Measurements from ENCODE around the gene MORC1.
"Not testable (repeated sequence)": the region's sequence is repeated elsewhere in the genome, so short reads cannot be mapped to it uniquely, and the experiment has no call there.

The MORC1 gene

GRCh38 chr3:109098079-109098644, 19.8 kb downstream of the MORC1 start:
- DNase-seq (ENCODE audit: low spot score), result no peak

GRCh38 chr3:109095166-109095565, 22.8 kb downstream of the MORC1 start:
- DNase-seq (ENCODE audit: low spot score), result no peak

GRCh38 chr3:109093561-109093960, 24.4 kb downstream of the MORC1 start:
- no peak for DNase-seq (ENCODE audit: low spot score)

- DNase-seq (ENCODE audit: low spot score), result no peak
These were observed 26.1 kb downstream of the MORC1 start for GRCh38 chr3:109091846-109092245.

GRCh38 chr3:109089265-109089664, 28.7 kb downstream of the MORC1 start:
- DNase-seq (ENCODE audit: low spot score), result no peak

GRCh38 chr3:109081746-109082510, 36.0 kb downstream of the MORC1 start:
- peak; percentile 57 for DNase-seq (ENCODE audit: low spot score)

GRCh38 chr3:109080090-109080489, 37.8 kb downstream of the MORC1 start:
- not testable (repeated sequence) for DNase-seq (ENCODE audit: low spot score)

- DNase-seq (ENCODE audit: low spot score), result no peak
These were observed 44.8 kb downstream of the MORC1 start for GRCh38 chr3:109073116-109073515.

- DNase-seq (ENCODE audit: low spot score), result no peak
These were observed 45.7 kb downstream of the MORC1 start for GRCh38 chr3:109072194-109072593.

GRCh38 chr3:109071350-109072142, 46.4 kb downstream of the MORC1 start:
- no peak for DNase-seq (ENCODE audit: low spot score)

GRCh38 chr3:109070211-109070610, 47.7 kb downstream of the MORC1 start:
- no peak for DNase-seq (ENCODE audit: low spot score)

GRCh38 chr3:109066864-109067263, 51.1 kb downstream of the MORC1 start:
- no peak for DNase-seq (ENCODE audit: low spot score)

- DNase-seq (ENCODE audit: low spot score), result no peak
These were observed 58.7 kb downstream of the MORC1 start for GRCh38 chr3:109059264-109059663.

GRCh38 chr3:109057616-109058015, 60.3 kb downstream of the MORC1 start:
- no peak for DNase-seq (ENCODE audit: low spot score)

GRCh38 chr3:109057056-109057455, 60.9 kb downstream of the MORC1 start:
- no peak for DNase-seq (ENCODE audit: low spot score)

- DNase-seq (ENCODE audit: low spot score), result peak; percentile 52
These were observed 67.3 kb downstream of the MORC1 start for GRCh38 chr3:109050591-109051167.

- no peak for DNase-seq (ENCODE audit: low spot score)
These were observed 70.6 kb downstream of the MORC1 start for GRCh38 chr3:109047366-109047765.

- DNase-seq (ENCODE audit: low spot score), result no peak
These were observed 72.5 kb downstream of the MORC1 start for GRCh38 chr3:109045271-109046040.

GRCh38 chr3:109035082-109035481, 82.9 kb downstream of the MORC1 start:
- DNase-seq (ENCODE audit: low spot score), result no peak

- no peak for DNase-seq (ENCODE audit: low spot score)
These were observed 84.8 kb downstream of the MORC1 start for GRCh38 chr3:109033000-109033660.

- DNase-seq (ENCODE audit: low spot score), result no peak
These were observed 89.2 kb downstream of the MORC1 start for GRCh38 chr3:109028753-109029152.

Data from COLO829 (cell line).